ENCODE data around the gene MMP20.

The MMP20 gene

DNA sequence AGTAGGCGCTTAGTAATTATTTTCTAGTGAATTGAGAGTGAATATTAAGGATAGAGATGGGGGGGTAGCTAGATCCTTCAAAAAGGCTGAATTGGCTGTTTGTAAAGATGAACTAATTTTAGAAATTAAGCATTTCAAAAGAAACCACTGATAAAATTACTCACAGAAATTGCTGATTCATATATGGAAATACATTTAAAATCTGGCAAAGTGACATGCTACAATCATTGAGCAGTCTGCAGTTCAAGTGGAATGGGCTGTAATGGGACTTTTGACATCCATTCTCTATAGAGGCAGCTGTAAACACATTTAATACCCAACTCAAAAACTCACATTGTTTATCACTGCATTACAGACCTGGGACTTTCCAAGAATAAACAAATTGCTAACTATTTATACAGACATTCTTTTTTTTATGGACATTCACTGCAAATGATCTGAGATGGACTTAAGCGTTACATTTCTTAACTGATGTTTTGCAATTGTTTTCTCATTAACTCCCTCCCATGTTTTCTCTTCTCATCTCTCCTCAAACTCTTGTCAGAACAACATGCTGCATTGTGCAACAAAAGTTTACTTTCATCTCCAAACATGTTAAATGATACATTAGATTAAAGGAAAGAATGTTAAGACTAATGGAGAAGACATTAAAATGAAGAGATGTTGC lies 52.4 kb downstream of the MMP20 start:
- Histone ChIP-seq H3K9ac (ENCODE audit: low read depth, low read length) (no peak overlapping the region), H3K36me3 (ENCODE audit: insufficient read depth, low read length) (no peaks in the 10 kb centered on the region), H3K4me1 (ENCODE audit: insufficient read depth, low read length) (no peaks in the 10 kb centered on the region), H3K9me3 (ENCODE audit: control insufficient read depth, insufficient read depth, low read length) (peaks cover 18% of the 10 kb centered on the region; the same call in 1 of the 2 replicates)

- Histone ChIP-seq H3K9ac (ENCODE audit: low read depth, low read length) (no peak overlapping the region), H3K36me3 (ENCODE audit: insufficient read depth, low read length) (no peaks in the 10 kb centered on the region), H3K4me1 (ENCODE audit: insufficient read depth, low read length) (no peaks in the 10 kb centered on the region), H3K9me3 (ENCODE audit: control insufficient read depth, insufficient read depth, low read length) (peaks cover 25% of the 10 kb centered on the region; the same call in 1 of the 2 replicates)
Observed at GRCh38 chr11:102568851-102569250, 56.3 kb downstream of the MMP20 start.

DNA sequence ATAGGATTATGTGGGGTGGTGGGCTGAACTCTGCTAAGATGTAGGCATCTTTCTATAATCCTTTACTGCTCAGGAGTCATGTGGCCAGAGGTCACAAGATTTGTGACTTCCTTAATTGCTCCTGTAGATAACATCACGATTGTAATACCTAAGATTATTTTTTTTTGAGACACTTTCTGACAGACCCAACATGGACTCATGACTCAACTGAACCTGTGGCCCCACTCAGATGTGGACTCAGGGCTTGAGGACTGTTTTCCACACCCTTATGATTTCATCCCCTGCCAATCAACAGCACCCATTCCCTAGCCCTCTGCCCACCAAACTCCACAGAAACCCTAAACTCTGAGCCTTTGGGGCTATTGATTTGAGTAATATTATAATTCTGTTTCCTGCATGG lies 59.0 kb downstream of the MMP20 start:
- Histone ChIP-seq H3K36me3 (ENCODE audit: insufficient read depth, low read length) (no peaks in the 10 kb centered on the region), H3K4me1 (ENCODE audit: insufficient read depth, low read length) (no peaks in the 10 kb centered on the region), H3K9me3 (ENCODE audit: control insufficient read depth, insufficient read depth, low read length) (peaks cover 25% of the 10 kb centered on the region; the same call in 1 of the 2 replicates), H3K9ac (ENCODE audit: low read depth, low read length) (no peak overlapping the region)

DNA sequence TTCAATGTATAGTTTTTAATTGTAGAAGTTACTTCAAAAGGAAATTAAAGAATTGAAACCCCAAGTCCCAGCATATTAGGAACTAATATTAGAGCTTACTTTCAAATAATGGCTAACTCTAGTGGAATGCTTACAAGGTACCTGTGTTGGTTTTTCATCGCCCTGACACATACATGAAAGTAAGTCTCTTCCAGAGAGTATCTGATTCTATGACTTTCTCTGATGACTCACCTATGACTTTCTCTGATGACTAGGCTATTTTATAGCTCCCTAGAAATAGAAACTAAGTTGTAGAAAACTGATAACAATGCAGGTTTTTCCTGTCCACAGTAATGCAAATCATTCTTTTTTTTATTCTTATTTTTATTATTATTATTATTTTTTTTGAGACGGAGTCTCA lies 61.0 kb downstream of the MMP20 start:
- H3K9me3 ChIP-seq (ENCODE audit: control insufficient read depth, insufficient read depth, low read length), result peaks cover 16% of the 10 kb centered on the region; the same call in 1 of the 2 replicates
- H3K4me1 ChIP-seq (ENCODE audit: insufficient read depth, low read length), result 0 out of 2 replicates have a peak, but pooled peaks cover 4% of the 10 kb centered on the region
- no peak overlapping the region for H3K9ac ChIP-seq (ENCODE audit: low read depth, low read length)
- H3K36me3 ChIP-seq (ENCODE audit: insufficient read depth, low read length), result no peaks in the 10 kb centered on the region

GRCh38 chr11:102561636-102562035 lies 63.5 kb downstream of the MMP20 start:
- H3K4me1 ChIP-seq (ENCODE audit: insufficient read depth, low read length), result 0 out of 2 replicates have a peak, but pooled peaks cover 4% of the 10 kb centered on the region
- H3K36me3 ChIP-seq (ENCODE audit: insufficient read depth, low read length), result no peaks in the 10 kb centered on the region
- peaks cover 4% of the 10 kb centered on the region; the same call in 1 of the 2 replicates for H3K9me3 ChIP-seq (ENCODE audit: control insufficient read depth, insufficient read depth, low read length)
- no peak overlapping the region; the same call in 1 of the 2 replicates for H3K9ac ChIP-seq (ENCODE audit: low read depth, low read length)

DNA sequence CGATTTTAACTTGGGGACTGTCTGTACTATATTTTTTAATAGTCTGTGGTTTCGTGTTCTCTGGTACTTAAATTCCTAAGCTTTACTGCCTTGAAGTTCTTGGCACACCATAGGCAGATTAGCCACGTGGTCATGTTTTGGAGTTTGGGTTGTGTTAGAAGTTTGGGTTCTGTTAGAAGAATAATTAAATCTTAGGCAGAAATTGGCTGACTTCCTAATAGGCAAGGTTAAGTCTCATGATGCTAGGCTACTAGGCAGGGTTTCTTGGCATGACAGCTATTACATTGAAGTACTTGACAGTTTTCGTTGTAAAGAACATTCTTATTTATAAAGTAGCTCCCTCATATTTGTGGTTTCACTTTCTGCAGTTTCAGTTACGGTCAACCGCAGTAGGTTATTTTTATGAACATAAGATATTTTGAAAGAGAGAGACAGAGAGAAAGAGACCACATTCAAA lies 64.5 kb downstream of the MMP20 start:
- 0 out of 2 replicates have a peak, but pooled peaks cover 4% of the 10 kb centered on the region for H3K4me1 ChIP-seq (ENCODE audit: insufficient read depth, low read length)
- no peak overlapping the region for H3K9ac ChIP-seq (ENCODE audit: low read depth, low read length)
- H3K9me3 ChIP-seq (ENCODE audit: control insufficient read depth, insufficient read depth, low read length), result peaks cover 4% of the 10 kb centered on the region; the same call in 1 of the 2 replicates
- H3K36me3 ChIP-seq (ENCODE audit: insufficient read depth, low read length), result no peaks in the 10 kb centered on the region

GRCh38 chr11:102559839-102560238 lies 65.3 kb downstream of the MMP20 start:
- Histone ChIP-seq H3K9me3 (ENCODE audit: control insufficient read depth, insufficient read depth, low read length) (peaks cover 4% of the 10 kb centered on the region; the same call in 1 of the 2 replicates), H3K4me1 (ENCODE audit: insufficient read depth, low read length) (0 out of 2 replicates have a peak, but pooled peaks cover 4% of the 10 kb centered on the region), H3K36me3 (ENCODE audit: insufficient read depth, low read length) (no peaks in the 10 kb centered on the region), H3K9ac (ENCODE audit: low read depth, low read length) (no peak overlapping the region)

- Histone ChIP-seq H3K9ac (ENCODE audit: low read depth, low read length) (no peak overlapping the region), H3K9me3 (ENCODE audit: control insufficient read depth, insufficient read depth, low read length) (peaks cover 4% of the 10 kb centered on the region; the same call in 1 of the 2 replicates), H3K36me3 (ENCODE audit: insufficient read depth, low read length) (no peaks in the 10 kb centered on the region), H3K4me1 (ENCODE audit: insufficient read depth, low read length) (0 out of 2 replicates have a peak, but pooled peaks cover 11% of the 10 kb centered on the region)
Observed at GRCh38 chr11:102555091-102555490, 70.0 kb downstream of the MMP20 start.

GRCh38 chr11:102553835-102554282 lies 71.3 kb downstream of the MMP20 start:
- Histone ChIP-seq H3K9ac (ENCODE audit: low read depth, low read length) (no peak overlapping the region), H3K9me3 (ENCODE audit: control insufficient read depth, insufficient read depth, low read length) (peaks cover 4% of the 10 kb centered on the region; the same call in 1 of the 2 replicates), H3K4me1 (ENCODE audit: insufficient read depth, low read length) (0 out of 2 replicates have a peak, but pooled peaks cover 7% of the 10 kb centered on the region), H3K36me3 (ENCODE audit: insufficient read depth, low read length) (no peaks in the 10 kb centered on the region)

DNA sequence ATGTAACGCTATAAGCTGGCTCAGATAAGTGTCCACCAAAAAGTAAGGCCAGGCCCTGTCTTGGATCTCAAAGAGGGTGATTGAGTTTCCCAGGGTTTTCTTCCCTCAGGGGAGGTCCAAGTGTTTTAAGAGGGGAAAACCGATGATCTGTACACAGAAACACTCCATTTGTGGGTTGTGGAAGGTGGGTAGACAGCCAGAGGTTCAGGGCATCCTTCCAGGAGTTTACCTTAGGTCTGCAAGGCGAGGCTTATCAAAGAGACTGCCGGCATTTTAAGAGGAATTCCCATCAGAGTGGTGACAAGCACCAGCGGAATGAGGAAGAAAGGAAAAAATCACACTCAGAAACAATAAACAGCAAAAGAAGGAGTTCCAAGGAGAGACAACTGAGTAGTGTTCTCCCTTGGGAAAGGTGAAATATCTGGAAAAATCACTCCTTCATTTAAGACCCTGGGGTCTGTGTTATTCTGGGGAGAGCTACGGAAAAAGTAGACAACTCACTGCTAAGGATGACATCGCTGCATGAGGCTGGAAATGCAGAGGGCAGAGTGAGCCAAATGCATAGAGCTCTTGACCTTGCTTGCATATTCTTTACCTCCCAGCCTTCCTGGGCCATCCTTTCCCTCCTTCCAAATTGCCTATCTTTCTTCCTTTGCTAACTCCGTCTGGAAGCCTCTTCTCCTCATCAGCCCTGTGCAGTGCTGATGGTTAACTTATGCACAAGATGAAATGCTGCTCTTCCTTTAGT lies 72.5 kb downstream of the MMP20 start:
- Histone ChIP-seq H3K9me3 (ENCODE audit: control insufficient read depth, insufficient read depth, low read length) (no peaks in the 10 kb centered on the region), H3K36me3 (ENCODE audit: insufficient read depth, low read length) (no peaks in the 10 kb centered on the region), H3K4me1 (ENCODE audit: insufficient read depth, low read length) (0 out of 2 replicates have a peak, but pooled peaks cover 7% of the 10 kb centered on the region), H3K9ac (ENCODE audit: low read depth, low read length) (no peak overlapping the region)

DNA sequence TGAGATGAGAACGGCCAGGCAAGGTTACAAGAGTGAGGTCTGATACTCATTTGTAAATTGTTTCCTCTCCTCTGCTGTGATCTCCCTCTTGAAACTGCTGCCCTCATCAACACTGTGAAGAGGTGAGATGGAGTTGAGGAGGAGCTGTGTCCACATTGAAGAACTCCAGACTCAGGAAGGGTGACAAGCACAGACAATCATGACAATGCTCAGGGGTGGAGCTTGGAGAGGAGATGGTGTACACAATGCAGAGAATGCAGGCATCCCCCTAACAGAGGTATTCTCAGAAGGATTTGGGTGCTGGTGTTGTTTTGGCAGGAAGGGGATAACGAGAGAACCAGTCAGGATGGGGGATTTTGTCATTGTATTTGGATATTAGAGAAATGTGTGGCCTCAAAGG lies 73.1 kb downstream of the MMP20 start:
- H3K9me3 ChIP-seq (ENCODE audit: control insufficient read depth, insufficient read depth, low read length), result no peaks in the 10 kb centered on the region
- no peaks in the 10 kb centered on the region for H3K36me3 ChIP-seq (ENCODE audit: insufficient read depth, low read length)
- no peak overlapping the region for H3K9ac ChIP-seq (ENCODE audit: low read depth, low read length)
- 0 out of 2 replicates have a peak, but pooled peaks cover 7% of the 10 kb centered on the region for H3K4me1 ChIP-seq (ENCODE audit: insufficient read depth, low read length)

DNA sequence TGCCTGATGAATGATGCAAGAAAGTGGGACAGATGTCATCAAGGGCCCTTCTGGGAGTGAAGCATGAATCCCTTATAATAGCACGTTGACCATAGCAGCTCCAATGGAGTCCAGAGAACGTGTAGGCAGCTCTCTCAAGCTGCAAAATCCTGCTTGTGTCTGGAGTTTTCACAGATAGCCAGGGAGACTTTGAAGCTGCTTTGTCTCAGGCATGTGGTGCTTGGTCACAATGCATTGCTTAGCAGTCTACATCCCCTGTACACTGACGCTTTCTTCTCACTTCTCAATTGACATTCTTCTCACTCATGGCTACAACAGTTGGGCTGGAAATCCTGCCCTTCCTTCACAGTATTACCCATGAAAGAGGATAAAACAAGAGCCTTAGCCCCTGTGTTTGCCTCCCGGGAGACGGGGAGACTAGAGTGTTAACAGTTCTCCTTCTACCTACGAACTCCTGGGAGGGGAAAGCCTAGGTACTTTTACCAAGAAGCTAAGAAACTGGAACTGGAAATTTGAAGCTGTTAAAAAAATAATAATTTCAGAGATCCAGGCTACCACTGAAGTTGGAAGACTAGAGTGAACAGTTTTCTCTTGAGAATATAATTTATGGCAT lies 73.9 kb downstream of the MMP20 start:
- Histone ChIP-seq H3K9ac (ENCODE audit: low read depth, low read length) (no peak overlapping the region), H3K9me3 (ENCODE audit: control insufficient read depth, insufficient read depth, low read length) (no peaks in the 10 kb centered on the region), H3K36me3 (ENCODE audit: insufficient read depth, low read length) (no peaks in the 10 kb centered on the region), H3K4me1 (ENCODE audit: insufficient read depth, low read length) (peaks cover 9% of the 10 kb centered on the region; the same call in 1 of the 2 replicates)

GRCh38 chr11:102546923-102547471 lies 78.1 kb downstream of the MMP20 start:
- Histone ChIP-seq H3K9me3 (ENCODE audit: control insufficient read depth, insufficient read depth, low read length) (no peaks in the 10 kb centered on the region), H3K36me3 (ENCODE audit: insufficient read depth, low read length) (no peaks in the 10 kb centered on the region), H3K4me1 (ENCODE audit: insufficient read depth, low read length) (peaks cover 5% of the 10 kb centered on the region; the same call in 1 of the 2 replicates), H3K9ac (ENCODE audit: low read depth, low read length) (no peak overlapping the region)

- Histone ChIP-seq H3K9ac (ENCODE audit: low read depth, low read length) (no peak overlapping the region), H3K36me3 (ENCODE audit: insufficient read depth, low read length) (no peaks in the 10 kb centered on the region), H3K4me1 (ENCODE audit: insufficient read depth, low read length) (peaks cover 5% of the 10 kb centered on the region; the same call in 1 of the 2 replicates), H3K9me3 (ENCODE audit: control insufficient read depth, insufficient read depth, low read length) (no peaks in the 10 kb centered on the region)
Observed at GRCh38 chr11:102546427-102546826, 78.7 kb downstream of the MMP20 start.
